ENCODE measurements around the gene CXCL8. TPM values are rescaled to one million over a fixed set of nuclear protein-coding genes. Genes with fewer than 3 reads are reported as not detected.
A peak's percentile ranks its signal among the peaks of the same experiment; 100 is the strongest.

Gene CXCL8
- polyA plus RNA-seq (2012; ENCODE audit: insufficient read length, low read depth), result 0.33 TPM

DNA sequence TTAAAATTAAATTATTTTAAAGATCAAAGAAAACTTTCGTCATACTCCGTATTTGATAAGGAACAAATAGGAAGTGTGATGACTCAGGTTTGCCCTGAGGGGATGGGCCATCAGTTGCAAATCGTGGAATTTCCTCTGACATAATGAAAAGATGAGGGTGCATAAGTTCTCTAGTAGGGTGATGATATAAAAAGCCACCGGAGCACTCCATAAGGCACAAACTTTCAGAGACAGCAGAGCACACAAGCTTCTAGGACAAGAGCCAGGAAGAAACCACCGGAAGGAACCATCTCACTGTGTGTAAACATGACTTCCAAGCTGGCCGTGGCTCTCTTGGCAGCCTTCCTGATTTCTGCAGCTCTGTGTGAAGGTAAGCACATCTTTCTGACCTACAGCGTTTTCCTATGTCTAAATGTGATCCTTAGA, at the start of gene CXCL8:
Gene CXCL8, plus strand, starts transcription at position 217 of the 426 bp plus-strand sequence. Its CDS starts 90 bp downstream, at position 307.
- TF ChIP-seq POLR2AphosphoS5 (IDR thresholded peaks at IDR 0.05; ENCODE audit: low read depth, low read length), result no peak; the same call in 1 of the 2 replicates
- TF ChIP-seq, protein P1, sequence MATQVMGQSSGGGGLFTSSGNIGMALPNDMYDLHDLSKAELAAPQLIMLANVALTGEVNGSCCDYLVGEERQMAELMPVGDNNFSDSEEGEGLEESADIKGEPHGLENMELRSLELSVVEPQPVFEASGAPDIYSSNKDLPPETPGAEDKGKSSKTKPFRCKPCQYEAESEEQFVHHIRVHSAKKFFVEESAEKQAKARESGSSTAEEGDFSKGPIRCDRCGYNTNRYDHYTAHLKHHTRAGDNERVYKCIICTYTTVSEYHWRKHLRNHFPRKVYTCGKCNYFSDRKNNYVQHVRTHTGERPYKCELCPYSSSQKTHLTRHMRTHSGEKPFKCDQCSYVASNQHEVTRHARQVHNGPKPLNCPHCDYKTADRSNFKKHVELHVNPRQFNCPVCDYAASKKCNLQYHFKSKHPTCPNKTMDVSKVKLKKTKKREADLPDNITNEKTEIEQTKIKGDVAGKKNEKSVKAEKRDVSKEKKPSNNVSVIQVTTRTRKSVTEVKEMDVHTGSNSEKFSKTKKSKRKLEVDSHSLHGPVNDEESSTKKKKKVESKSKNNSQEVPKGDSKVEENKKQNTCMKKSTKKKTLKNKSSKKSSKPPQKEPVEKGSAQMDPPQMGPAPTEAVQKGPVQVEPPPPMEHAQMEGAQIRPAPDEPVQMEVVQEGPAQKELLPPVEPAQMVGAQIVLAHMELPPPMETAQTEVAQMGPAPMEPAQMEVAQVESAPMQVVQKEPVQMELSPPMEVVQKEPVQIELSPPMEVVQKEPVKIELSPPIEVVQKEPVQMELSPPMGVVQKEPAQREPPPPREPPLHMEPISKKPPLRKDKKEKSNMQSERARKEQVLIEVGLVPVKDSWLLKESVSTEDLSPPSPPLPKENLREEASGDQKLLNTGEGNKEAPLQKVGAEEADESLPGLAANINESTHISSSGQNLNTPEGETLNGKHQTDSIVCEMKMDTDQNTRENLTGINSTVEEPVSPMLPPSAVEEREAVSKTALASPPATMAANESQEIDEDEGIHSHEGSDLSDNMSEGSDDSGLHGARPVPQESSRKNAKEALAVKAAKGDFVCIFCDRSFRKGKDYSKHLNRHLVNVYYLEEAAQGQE (IDR thresholded peaks at IDR 0.05; ENCODE audit: insufficient read depth in 1 of 2, low read depth in 2 of 2, low read length in 2 of 2), result no peak
- no peak for TF ChIP-seq TAF1 (IDR thresholded peaks at IDR 0.05; ENCODE audit: borderline replicate concordance, insufficient read depth, low read length)
- peak; percentile 49 for TF ChIP-seq FOXP2 (optimal IDR thresholded peaks at IDR 0.05; ENCODE audit: borderline replicate concordance, extremely low read depth, extremely low read length, insufficient read depth)
- no peak; the same call in 1 of the 2 replicates for TF ChIP-seq SIN3A (IDR thresholded peaks at IDR 0.05; ENCODE audit: borderline replicate concordance, insufficient read depth, low read length)

DNA sequence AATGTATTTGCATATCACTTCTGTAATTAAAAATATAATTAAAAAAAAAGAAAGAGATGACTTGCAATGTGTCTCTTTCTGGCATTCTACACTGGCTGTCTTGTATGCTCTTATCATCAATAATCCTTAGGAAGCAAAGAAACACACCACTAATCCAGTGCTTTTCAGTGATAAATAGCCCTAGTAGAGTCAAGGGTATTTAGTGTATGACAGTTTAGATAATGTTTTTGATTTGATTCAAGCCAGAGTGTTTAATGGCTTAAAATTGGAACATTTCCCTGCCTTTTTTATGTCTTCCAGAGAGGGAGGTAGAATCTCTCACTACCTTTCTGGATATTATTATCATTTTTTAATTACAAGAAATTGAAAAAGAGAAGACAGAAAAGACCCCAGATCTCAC, 48.6 kb upstream of the CXCL8 start:
- TF ChIP-seq SIN3A (IDR thresholded peaks at IDR 0.05; ENCODE audit: borderline replicate concordance, insufficient read depth, low read length), result no peak
- no peak for TF ChIP-seq TAF1 (IDR thresholded peaks at IDR 0.05; ENCODE audit: borderline replicate concordance, insufficient read depth, low read length)
- no peak for TF ChIP-seq POLR2AphosphoS5 (IDR thresholded peaks at IDR 0.05; ENCODE audit: low read depth, low read length)
- TF ChIP-seq, protein P1 (IDR thresholded peaks at IDR 0.05; ENCODE audit: insufficient read depth in 1 of 2, low read depth in 2 of 2, low read length in 2 of 2), result no peak
- TF ChIP-seq FOXP2 (optimal IDR thresholded peaks at IDR 0.05; ENCODE audit: borderline replicate concordance, extremely low read depth, extremely low read length, insufficient read depth), result no peak

DNA sequence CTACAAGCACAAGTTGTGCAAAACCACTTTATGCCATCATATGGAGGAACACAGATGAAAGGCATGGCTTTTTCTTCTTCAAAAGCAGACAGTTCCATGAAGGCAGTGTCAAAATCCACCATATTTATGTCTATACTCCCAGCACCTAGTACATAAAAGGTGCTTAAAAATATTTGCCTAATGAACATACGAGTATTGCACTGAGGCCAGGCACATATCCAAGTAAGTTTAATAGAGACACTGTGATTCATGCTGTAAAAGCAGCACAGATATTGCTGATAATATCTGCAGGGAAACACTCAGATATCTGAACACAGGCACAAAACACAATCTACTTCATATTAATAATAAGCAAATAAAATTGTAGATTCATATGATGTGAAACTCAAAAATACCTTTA, 48.1 kb upstream of the CXCL8 start:
- TF ChIP-seq SIN3A (IDR thresholded peaks at IDR 0.05; ENCODE audit: borderline replicate concordance, insufficient read depth, low read length) (no peak), FOXP2 (optimal IDR thresholded peaks at IDR 0.05; ENCODE audit: borderline replicate concordance, extremely low read depth, extremely low read length, insufficient read depth) (no peak), TAF1 (IDR thresholded peaks at IDR 0.05; ENCODE audit: borderline replicate concordance, insufficient read depth, low read length) (no peak), POLR2AphosphoS5 (IDR thresholded peaks at IDR 0.05; ENCODE audit: low read depth, low read length) (no peak)
- TF ChIP-seq, protein P1 (IDR thresholded peaks at IDR 0.05; ENCODE audit: insufficient read depth in 1 of 2, low read depth in 2 of 2, low read length in 2 of 2), result no peak

DNA sequence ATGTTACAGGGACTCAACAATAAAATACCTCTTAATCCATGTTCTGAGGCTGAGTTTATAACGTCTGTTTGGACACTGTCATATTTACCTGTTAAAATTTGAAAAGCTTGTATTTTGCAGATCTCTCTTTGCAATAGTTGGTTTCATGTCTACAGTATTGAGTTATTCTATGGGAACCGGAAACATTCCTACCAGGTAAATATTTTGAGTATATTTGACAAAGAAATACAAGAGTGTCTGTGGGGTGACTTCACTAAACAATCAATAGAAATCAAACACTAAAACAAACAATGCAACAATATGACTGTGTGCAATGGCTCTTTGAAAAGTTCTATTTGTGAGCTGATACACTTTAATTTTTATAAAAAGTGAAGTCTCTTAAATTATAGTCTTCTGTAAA, 47.7 kb upstream of the CXCL8 start:
- TF ChIP-seq TAF1 (IDR thresholded peaks at IDR 0.05; ENCODE audit: borderline replicate concordance, insufficient read depth, low read length), result no peak
- no peak for TF ChIP-seq POLR2AphosphoS5 (IDR thresholded peaks at IDR 0.05; ENCODE audit: low read depth, low read length)
- TF ChIP-seq SIN3A (IDR thresholded peaks at IDR 0.05; ENCODE audit: borderline replicate concordance, insufficient read depth, low read length), result no peak
- TF ChIP-seq, protein P1 (IDR thresholded peaks at IDR 0.05; ENCODE audit: insufficient read depth in 1 of 2, low read depth in 2 of 2, low read length in 2 of 2), result no peak
- no peak for TF ChIP-seq FOXP2 (optimal IDR thresholded peaks at IDR 0.05; ENCODE audit: borderline replicate concordance, extremely low read depth, extremely low read length, insufficient read depth)
